ENCODE data around the gene PPIB. TPM values are rescaled to one million over a fixed set of nuclear protein-coding genes. Genes with fewer than 3 reads are reported as not detected.

The PPIB gene
- total RNA-seq, 1 experiment from 2014 or later: 433 TPM

DNA sequence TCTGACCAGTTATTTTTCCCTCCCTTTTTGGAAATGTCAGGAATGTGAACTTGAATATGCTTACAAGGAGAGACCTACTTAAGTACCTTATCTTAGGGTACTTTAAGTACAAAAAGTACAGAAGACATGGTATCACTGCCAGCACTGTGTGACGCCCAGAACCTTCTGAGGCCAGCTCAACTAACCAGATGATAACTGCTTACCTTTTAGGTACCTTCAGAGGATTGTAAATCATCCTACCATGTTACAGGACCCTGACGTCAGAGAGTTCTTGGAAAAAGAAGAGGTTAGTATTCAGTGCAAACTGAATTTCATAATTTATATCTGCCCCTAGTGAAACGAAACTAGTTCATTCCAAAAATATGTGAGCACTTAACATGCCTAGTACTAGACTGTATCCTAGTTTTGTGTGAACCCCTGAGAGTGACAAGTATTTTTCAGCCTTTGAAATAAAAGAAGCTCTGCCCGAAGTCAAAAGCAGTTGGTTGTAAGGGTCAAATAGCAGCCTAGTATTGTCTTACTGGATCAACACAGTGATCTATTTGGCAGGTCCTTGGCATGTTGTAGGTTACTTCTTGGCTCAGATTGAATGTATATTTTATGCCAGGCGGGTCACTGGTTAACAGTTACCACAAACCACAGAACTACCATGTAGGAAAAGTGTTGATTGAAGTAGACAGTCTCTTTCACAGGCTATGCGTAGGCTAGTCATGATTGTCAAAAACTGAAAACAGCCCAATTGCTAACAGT is 35.1 kb downstream of the PPIB start:
- Mint-ChIP-seq H3K4me1 (no peaks in the 10 kb centered on the region), H3K9me3 (no peaks in the 10 kb centered on the region), H3K36me3 (ENCODE audit: insufficient read depth in 1 of 3, low read depth in 3 of 3) (peaks cover 15 to 71% (median 63%) of the 10 kb centered on the region in 3 experiments; a peak in 6 of 7 replicates), H3K27me3 (ENCODE audit: low read depth) (no peaks in the 10 kb centered on the region), H3K4me3 (no peak overlapping the region), H3K27ac (no peak overlapping the region)
- no peak overlapping the region for H2BK20ac ChIP-seq (ENCODE audit: low read depth, low read length, poor library complexity, severe bottlenecking)
- H3K56ac ChIP-seq (ENCODE audit: insufficient read length, low read depth, low read length): no peak overlapping the region
- no peak overlapping the region for H4K91ac ChIP-seq (ENCODE audit: insufficient read length, low read depth, low read length)
- H3K4me1 ChIP-seq (ENCODE audit: insufficient read depth, low read length): no peaks in the 10 kb centered on the region
- H3K27ac ChIP-seq (ENCODE audit: insufficient read length, low read depth, low read length): no peak overlapping the region
- H3T11ph ChIP-seq (ENCODE audit: low read length): no peak overlapping the region
- no peak overlapping the region for H3K4ac ChIP-seq (ENCODE audit: low read depth, low read length)
- no peak overlapping the region for H4K8ac ChIP-seq (replicated peaks; ENCODE audit: insufficient read length, low read depth, low read length)
- no peak overlapping the region for H3K14ac ChIP-seq (ENCODE audit: insufficient read depth, low read length)
- H2BK120ac ChIP-seq (ENCODE audit: low read depth, low read length, poor library complexity, severe bottlenecking): no peak overlapping the region
- no peaks in the 10 kb centered on the region for H3K27me3 ChIP-seq (ENCODE audit: insufficient read depth, low read length)
- no peak overlapping the region for H3K23ac ChIP-seq (ENCODE audit: insufficient read length, low read depth, low read length)
- WGBS (ENCODE audit: extremely low coverage, insufficient read length, low lambda C conversion rate): no CpG with 5 or more reads among the region's 6 CpGs
- H2BK12ac ChIP-seq (ENCODE audit: insufficient read length, low read depth, low read length): no peak overlapping the region
- no peak overlapping the region for H3K18ac ChIP-seq (ENCODE audit: insufficient read length, low read depth, low read length)
- H2BK5ac ChIP-seq (ENCODE audit: insufficient read length, low read length): no peak overlapping the region
- TF ChIP-seq, protein P1, sequence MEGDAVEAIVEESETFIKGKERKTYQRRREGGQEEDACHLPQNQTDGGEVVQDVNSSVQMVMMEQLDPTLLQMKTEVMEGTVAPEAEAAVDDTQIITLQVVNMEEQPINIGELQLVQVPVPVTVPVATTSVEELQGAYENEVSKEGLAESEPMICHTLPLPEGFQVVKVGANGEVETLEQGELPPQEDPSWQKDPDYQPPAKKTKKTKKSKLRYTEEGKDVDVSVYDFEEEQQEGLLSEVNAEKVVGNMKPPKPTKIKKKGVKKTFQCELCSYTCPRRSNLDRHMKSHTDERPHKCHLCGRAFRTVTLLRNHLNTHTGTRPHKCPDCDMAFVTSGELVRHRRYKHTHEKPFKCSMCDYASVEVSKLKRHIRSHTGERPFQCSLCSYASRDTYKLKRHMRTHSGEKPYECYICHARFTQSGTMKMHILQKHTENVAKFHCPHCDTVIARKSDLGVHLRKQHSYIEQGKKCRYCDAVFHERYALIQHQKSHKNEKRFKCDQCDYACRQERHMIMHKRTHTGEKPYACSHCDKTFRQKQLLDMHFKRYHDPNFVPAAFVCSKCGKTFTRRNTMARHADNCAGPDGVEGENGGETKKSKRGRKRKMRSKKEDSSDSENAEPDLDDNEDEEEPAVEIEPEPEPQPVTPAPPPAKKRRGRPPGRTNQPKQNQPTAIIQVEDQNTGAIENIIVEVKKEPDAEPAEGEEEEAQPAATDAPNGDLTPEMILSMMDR (conservative IDR thresholded peaks at IDR 0.05): no peak
- no peak overlapping the region for H3K9ac ChIP-seq (ENCODE audit: extremely low read depth, insufficient read length, low read length)
- no peak overlapping the region for H3K4me2 ChIP-seq (ENCODE audit: insufficient read depth, insufficient read length, low read length)
- no peak overlapping the region for H2AFZ ChIP-seq (ENCODE audit: low read length)
- no peak for DNase-seq
- no peak overlapping the region for H4K5ac ChIP-seq (ENCODE audit: insufficient read length, low read depth, low read length)
- H4K20me1 ChIP-seq (ENCODE audit: control insufficient read depth, insufficient read depth, insufficient read length): no peaks in the 10 kb centered on the region
- H3K9me3 ChIP-seq (ENCODE audit: control insufficient read depth, low read depth, low read length): no peaks in the 10 kb centered on the region
- no peak overlapping the region for H2BK15ac ChIP-seq (ENCODE audit: low read depth, low read length)
- H3K79me2 ChIP-seq (ENCODE audit: insufficient read depth, low read length): no peaks in the 10 kb centered on the region
- H2AK5ac ChIP-seq (ENCODE audit: insufficient read length, low read length): no peak overlapping the region
- no peaks in the 10 kb centered on the region for H3K23me2 ChIP-seq (ENCODE audit: insufficient read length, low read depth, low read length, poor library complexity, severe bottlenecking)
- H3K79me1 ChIP-seq (ENCODE audit: insufficient read depth, low read depth, low read length, poor library complexity, severe bottlenecking): no peaks in the 10 kb centered on the region
